Activated T-helper 1 cell treated with anti-CD3 and anti-CD28 coated beads, Interleukin-12 subunit alpha, Interleukin-12 subunit beta, Interleukin-2, Interleukin-4 antibody, amounts not matched to agents 30 ng/mL and 10 ng/mL and 1 ng/mL, durations not matched to agents 14 hours and 24 hours and 36 hours (primary cell): ENCODE results near the gene MICU1. TPM values are rescaled to one million over a fixed set of nuclear protein-coding genes. Genes with fewer than 3 reads are reported as not detected.
"Not testable (repeated sequence)": the region's sequence is repeated elsewhere in the genome, so short reads cannot be mapped to it uniquely, and the experiment has no call there.

Source experiments
- DNase-seq: peaks from one replicate; pipeline ENCODE4 v3.0.0; 2021; ENCODE audit warnings: low spot score
- H3K27ac Mint-ChIP-seq: one replicate; pipeline ENCODE4 v1.8.0; 2021; ENCODE audit warnings: mild to moderate bottlenecking, mixed read lengths
- H3K27me3 Mint-ChIP-seq: one replicate; pipeline ENCODE4 v1.8.0; 2022; ENCODE audit warnings: mild to moderate bottlenecking, moderate library complexity, mixed read lengths; ENCODE audit not compliant: insufficient read depth
- H3K36me3 Mint-ChIP-seq: one replicate; pipeline ENCODE4 v1.8.0; 2021; ENCODE audit warnings: low read depth, mixed read lengths
- H3K4me1 Mint-ChIP-seq: one replicate; pipeline ENCODE4 v1.8.0; 2021; ENCODE audit warnings: low read depth, mixed read lengths
- H3K4me3 Mint-ChIP-seq: one replicate; pipeline ENCODE4 v1.8.0; 2021; ENCODE audit warnings: mild to moderate bottlenecking, moderate library complexity, mixed read lengths
- H3K9me3 Mint-ChIP-seq: one replicate; pipeline ENCODE4 v1.8.0; 2021; ENCODE audit warnings: mixed read lengths
- intact Hi-C: fragments of 100-400 bp; cut with micrococcal nuclease; formaldehyde crosslinking; loops from one replicate; pipeline ENCODE4 v1.15.1; 2024
- total RNA-seq: library from RNA; stranded (reverse); gene quantifications from 2 replicates; pipeline ENCODE4 v1.2.3, GENCODE V29; 2022

The MICU1 gene
- total RNA-seq, 1 donor from 2014 or later = 28.4 TPM

DNA sequence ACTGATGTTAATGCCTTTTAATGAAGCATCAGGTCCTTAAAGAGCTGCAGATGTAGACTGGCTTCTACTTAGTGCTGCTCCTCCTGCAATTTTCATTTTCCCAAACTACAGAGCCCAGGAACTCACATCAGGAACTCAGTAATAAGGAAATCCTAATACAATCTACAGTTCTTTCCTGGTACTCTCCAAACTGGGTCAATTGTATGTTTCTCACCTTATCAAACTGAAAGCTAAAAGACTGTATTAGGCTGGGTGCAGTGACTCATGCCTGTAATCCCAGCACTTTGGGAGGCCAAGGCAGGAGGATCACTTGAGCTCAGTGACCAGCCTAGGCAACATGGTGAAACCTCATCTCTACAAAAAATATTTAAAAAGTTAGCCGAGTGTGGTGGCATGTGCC is 216.7 kb downstream of the MICU1 start:
- Mint-ChIP-seq H3K27ac (no peak overlapping the region), H3K27me3 (no peaks in the 10 kb centered on the region), H3K36me3 (no peaks in the 10 kb centered on the region), H3K9me3 (no peaks in the 10 kb centered on the region), H3K4me1 (no peaks in the 10 kb centered on the region), H3K4me3 (no peak overlapping the region)
- DNase-seq = no peak
- intact Hi-C loops = no loop called here

- Mint-ChIP-seq H3K4me3 (no peak overlapping the region), H3K9me3 (no peaks in the 10 kb centered on the region), H3K27me3 (no peaks in the 10 kb centered on the region), H3K36me3 (no peaks in the 10 kb centered on the region), H3K4me1 (no peaks in the 10 kb centered on the region), H3K27ac (no peak overlapping the region)
- intact Hi-C loops = no loop called here
- DNase-seq = no peak
Observed at GRCh38 chr10:72407927-72408600, 217.8 kb downstream of the MICU1 start.

DNA sequence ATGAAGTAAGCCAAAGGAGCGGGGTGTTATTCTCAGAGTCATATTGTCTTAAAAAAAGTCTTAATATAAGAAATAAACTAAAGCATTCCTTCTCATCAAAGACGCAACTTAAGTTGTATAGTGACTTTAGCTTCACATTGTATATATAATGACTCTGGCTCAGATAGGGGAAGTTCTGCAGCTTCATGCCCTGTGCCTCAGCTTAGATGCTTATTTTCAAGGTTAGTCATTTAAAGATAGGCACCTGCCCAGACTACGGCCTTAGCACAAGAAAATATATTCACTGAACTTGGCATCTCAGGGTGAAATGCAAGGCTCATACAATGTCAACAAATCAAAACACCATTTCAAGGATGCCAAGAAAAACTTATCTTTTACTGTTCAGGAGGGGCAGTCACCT is 218.4 kb downstream of the MICU1 start:
- H3K4me1 Mint-ChIP-seq = no peaks in the 10 kb centered on the region
- no peak overlapping the region for H3K4me3 Mint-ChIP-seq
- intact Hi-C loops = no loop called here
- no peaks in the 10 kb centered on the region for H3K27me3 Mint-ChIP-seq
- no peak overlapping the region for H3K27ac Mint-ChIP-seq
- no peaks in the 10 kb centered on the region for H3K9me3 Mint-ChIP-seq
- DNase-seq = no peak
- no peaks in the 10 kb centered on the region for H3K36me3 Mint-ChIP-seq

GRCh38 chr10:72395581-72395980 is 230.3 kb downstream of the MICU1 start:
- H3K27me3 Mint-ChIP-seq, H3K4me3 Mint-ChIP-seq, H3K36me3 Mint-ChIP-seq, intact Hi-C loops, DNase-seq, H3K27ac Mint-ChIP-seq, H3K4me1 Mint-ChIP-seq, H3K9me3 Mint-ChIP-seq: not testable (repeated sequence)

GRCh38 chr10:72392571-72392970 is 233.3 kb downstream of the MICU1 start:
- peaks cover 3% of the 10 kb centered on the region for H3K9me3 Mint-ChIP-seq
- H3K27me3 Mint-ChIP-seq = no peaks in the 10 kb centered on the region
- intact Hi-C loops = no loop called here
- H3K36me3 Mint-ChIP-seq = peaks cover 6% of the 10 kb centered on the region
- no peak for DNase-seq
- H3K4me1 Mint-ChIP-seq = no peaks in the 10 kb centered on the region
- H3K4me3 Mint-ChIP-seq = no peak overlapping the region
- no peak overlapping the region for H3K27ac Mint-ChIP-seq

GRCh38 chr10:72390764-72391163 is 235.1 kb downstream of the MICU1 start:
- H3K27ac Mint-ChIP-seq = no peak overlapping the region
- H3K9me3 Mint-ChIP-seq = no peaks in the 10 kb centered on the region
- no peaks in the 10 kb centered on the region for H3K27me3 Mint-ChIP-seq
- H3K4me3 Mint-ChIP-seq = no peak overlapping the region
- no peaks in the 10 kb centered on the region for H3K4me1 Mint-ChIP-seq
- no peak for DNase-seq
- intact Hi-C loops = no loop called here
- H3K36me3 Mint-ChIP-seq = peaks cover 6% of the 10 kb centered on the region

DNA sequence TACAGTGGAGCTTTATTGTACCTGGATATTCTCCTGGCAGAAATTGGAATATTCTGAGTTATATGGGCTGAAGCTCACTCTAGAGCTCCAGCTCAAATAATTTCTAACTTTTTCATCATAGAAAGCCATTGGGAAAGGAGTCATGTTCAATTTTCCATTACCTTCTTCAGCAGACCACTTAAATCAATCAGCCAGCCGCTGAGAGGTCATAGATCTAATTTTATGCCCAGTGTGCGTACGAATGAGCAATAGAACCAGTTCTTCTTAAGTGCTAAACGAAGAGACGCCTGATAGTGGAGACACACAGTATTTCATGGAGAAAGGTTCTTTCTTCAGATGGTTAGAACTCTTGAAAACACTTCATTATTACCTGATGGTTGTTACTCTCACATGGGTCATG is 236.2 kb downstream of the MICU1 start:
- H3K27ac Mint-ChIP-seq = no peak overlapping the region
- DNase-seq = no peak
- H3K4me1 Mint-ChIP-seq = no peaks in the 10 kb centered on the region
- intact Hi-C loops = no loop called here
- H3K27me3 Mint-ChIP-seq = no peaks in the 10 kb centered on the region
- no peak overlapping the region for H3K4me3 Mint-ChIP-seq
- H3K36me3 Mint-ChIP-seq = peaks cover 6% of the 10 kb centered on the region
- no peaks in the 10 kb centered on the region for H3K9me3 Mint-ChIP-seq

- DNase-seq = no peak
- H3K36me3 Mint-ChIP-seq = peaks cover 6% of the 10 kb centered on the region
- H3K4me1 Mint-ChIP-seq = no peaks in the 10 kb centered on the region
- no peaks in the 10 kb centered on the region for H3K9me3 Mint-ChIP-seq
- no peaks in the 10 kb centered on the region for H3K27me3 Mint-ChIP-seq
- no peak overlapping the region for H3K4me3 Mint-ChIP-seq
- no peak overlapping the region for H3K27ac Mint-ChIP-seq
- intact Hi-C loops = no loop called here
Observed at GRCh38 chr10:72389014-72389413, 236.9 kb downstream of the MICU1 start.

- H3K27ac Mint-ChIP-seq = no peak overlapping the region
- H3K36me3 Mint-ChIP-seq = peaks cover under 1% of the 10 kb centered on the region
- H3K9me3 Mint-ChIP-seq = no peaks in the 10 kb centered on the region
- no peaks in the 10 kb centered on the region for H3K27me3 Mint-ChIP-seq
- no peak for DNase-seq
- no peak overlapping the region for H3K4me3 Mint-ChIP-seq
- intact Hi-C loops = no loop called here
- H3K4me1 Mint-ChIP-seq = no peaks in the 10 kb centered on the region
Observed at GRCh38 chr10:72388062-72388461, 237.8 kb downstream of the MICU1 start.

DNA sequence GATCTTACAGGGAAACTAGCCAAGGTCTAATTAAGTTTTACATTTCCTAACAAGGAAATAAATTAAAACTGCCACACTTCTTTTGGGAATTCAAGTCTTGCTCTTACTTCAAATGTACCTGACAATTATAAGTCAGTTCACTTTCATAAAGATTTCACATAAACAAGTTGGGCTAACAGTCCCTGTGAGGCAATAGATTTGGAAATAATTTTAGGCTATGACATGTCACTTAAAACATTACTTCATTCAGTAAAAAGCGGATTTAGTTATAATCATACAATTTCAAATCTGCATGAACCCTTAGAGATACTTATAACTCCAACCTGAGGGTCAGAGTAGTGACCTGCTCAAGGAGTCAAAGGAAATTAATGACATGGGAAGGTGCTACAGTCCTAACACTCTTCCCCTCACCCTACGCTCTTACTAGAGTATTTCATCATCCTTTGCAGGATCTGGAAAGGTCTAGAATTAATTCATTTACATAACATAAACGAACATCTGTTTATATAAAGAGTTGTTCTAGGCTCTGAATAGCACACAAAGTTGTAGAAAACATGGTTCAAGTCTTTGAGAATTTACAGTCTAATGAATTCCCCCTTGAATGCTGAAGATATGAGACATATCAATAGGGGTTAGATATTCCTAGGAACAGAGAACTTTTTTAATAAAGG is 238.8 kb downstream of the MICU1 start:
- intact Hi-C loops = no loop called here
- H3K27ac Mint-ChIP-seq = no peak overlapping the region
- H3K4me1 Mint-ChIP-seq = no peaks in the 10 kb centered on the region
- H3K9me3 Mint-ChIP-seq = no peaks in the 10 kb centered on the region
- H3K36me3 Mint-ChIP-seq = no peaks in the 10 kb centered on the region
- DNase-seq = no peak
- H3K4me3 Mint-ChIP-seq = no peak overlapping the region
- H3K27me3 Mint-ChIP-seq = no peaks in the 10 kb centered on the region

GRCh38 chr10:72385724-72386123 is 240.2 kb downstream of the MICU1 start:
- intact Hi-C loops = no loop called here
- DNase-seq = no peak
- H3K4me3 Mint-ChIP-seq = no peak overlapping the region
- H3K9me3 Mint-ChIP-seq = no peaks in the 10 kb centered on the region
- no peaks in the 10 kb centered on the region for H3K27me3 Mint-ChIP-seq
- H3K27ac Mint-ChIP-seq = no peak overlapping the region
- H3K4me1 Mint-ChIP-seq = no peaks in the 10 kb centered on the region
- H3K36me3 Mint-ChIP-seq = no peaks in the 10 kb centered on the region

DNA sequence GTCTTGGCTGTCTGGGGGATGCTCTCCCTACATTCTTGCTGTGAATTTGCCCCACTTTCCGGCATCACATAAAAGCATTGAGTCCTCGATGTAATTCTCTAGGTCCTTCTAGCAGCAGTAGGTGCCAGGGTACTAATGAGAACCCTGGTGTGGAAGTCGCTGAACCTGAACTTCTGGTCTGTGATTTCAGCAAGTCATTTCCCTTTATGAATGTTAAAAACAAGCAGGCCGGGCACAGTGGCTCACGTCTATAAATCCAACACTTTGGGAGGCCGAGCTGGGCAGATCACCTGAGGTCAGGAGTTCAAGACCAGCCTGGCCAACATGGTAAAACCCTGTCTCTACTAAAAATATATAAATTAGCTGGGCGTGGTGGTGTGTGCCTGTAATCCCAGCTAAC is 240.9 kb downstream of the MICU1 start:
- H3K27ac Mint-ChIP-seq, H3K9me3 Mint-ChIP-seq, intact Hi-C loops: not testable (repeated sequence)

GRCh38 chr10:72379776-72380175 is 246.1 kb downstream of the MICU1 start:
- H3K9me3 Mint-ChIP-seq = no peaks in the 10 kb centered on the region
- H3K4me1 Mint-ChIP-seq = peaks cover 16% of the 10 kb centered on the region
- DNase-seq = no peak
- H3K36me3 Mint-ChIP-seq = peaks cover 6% of the 10 kb centered on the region
- H3K4me3 Mint-ChIP-seq = no peak overlapping the region
- intact Hi-C loops = no loop called here
- no peak overlapping the region for H3K27ac Mint-ChIP-seq
- no peaks in the 10 kb centered on the region for H3K27me3 Mint-ChIP-seq

More for the DNA sequence above, 240.9 kb downstream of the MICU1 start:
- H3K36me3 Mint-ChIP-seq, H3K4me3 Mint-ChIP-seq, H3K27me3 Mint-ChIP-seq, H3K4me1 Mint-ChIP-seq, DNase-seq: not testable (repeated sequence)

GRCh38 chr10:72379062-72379461 is 246.8 kb downstream of the MICU1 start:
- intact Hi-C loops = no loop called here
- no peaks in the 10 kb centered on the region for H3K27me3 Mint-ChIP-seq
- H3K27ac Mint-ChIP-seq = no peak overlapping the region
- H3K9me3 Mint-ChIP-seq = no peaks in the 10 kb centered on the region
- peaks cover 16% of the 10 kb centered on the region for H3K4me1 Mint-ChIP-seq
- no peak for DNase-seq
- H3K4me3 Mint-ChIP-seq = no peak overlapping the region
- peaks cover 6% of the 10 kb centered on the region for H3K36me3 Mint-ChIP-seq
